HG03469 (cell line): ENCODE data around the gene RPS26.
"Not testable (repeated sequence)": the region's sequence is repeated elsewhere in the genome, so short reads cannot be mapped to it uniquely, and the experiment has no call there.

Experiments used
- ATAC-seq: cut with Tn5 transposase; IDR thresholded peaks from one replicate; pipeline ENCODE4 v1.9.1; 2021; ENCODE audit warnings: mild to moderate bottlenecking, moderate library complexity, moderate number of reproducible peaks; ENCODE audit not compliant: unreplicated experiment

RPS26 gene

GRCh38 chr12:56074396-56074795 lies 32.7 kb downstream of the RPS26 start:
- no peak for ATAC-seq

- not testable (repeated sequence) for ATAC-seq
Measured at GRCh38 chr12:56077966-56078365, 36.2 kb downstream of the RPS26 start.

GRCh38 chr12:56078427-56078826 lies 36.7 kb downstream of the RPS26 start:
- ATAC-seq, result no peak

- ATAC-seq, result no peak
Measured at GRCh38 chr12:56078931-56079722, 37.4 kb downstream of the RPS26 start.

- ATAC-seq, result no peak
Measured at GRCh38 chr12:56079723-56080555, 38.2 kb downstream of the RPS26 start, which contains the start of gene ERBB3. Gene ERBB3 (plus strand): TSS chr12:56080165. CDS start chr12:56080301, 136 bp downstream.

- ATAC-seq, result no peak
Measured at GRCh38 chr12:56080556-56081138, 38.9 kb downstream of the RPS26 start.

GRCh38 chr12:56081393-56082347 lies 40.0 kb downstream of the RPS26 start:
- ATAC-seq, result no peak

- no peak for ATAC-seq
Measured at GRCh38 chr12:56082382-56082781, 40.7 kb downstream of the RPS26 start.

GRCh38 chr12:56082967-56083366 lies 41.2 kb downstream of the RPS26 start:
- no peak for ATAC-seq

GRCh38 chr12:56084958-56085543 lies 43.3 kb downstream of the RPS26 start:
- ATAC-seq, result no peak

- no peak for ATAC-seq
Measured at GRCh38 chr12:56086096-56086495, 44.4 kb downstream of the RPS26 start.

- no peak for ATAC-seq
Measured at GRCh38 chr12:56086608-56087007, 44.9 kb downstream of the RPS26 start.

- no peak for ATAC-seq
Measured at GRCh38 chr12:56087220-56087619, 45.5 kb downstream of the RPS26 start.
